Mononuclear cell (primary cell): ENCODE results near the gene NECTIN2. TPM values are rescaled to one million over a fixed set of nuclear protein-coding genes. Genes with fewer than 3 reads are reported as not detected.

Experiments used
- H3K27me3 ChIP-seq: 2 replicates; pipeline ENCODE4 v1.6.0; 2011; ENCODE audit warnings: low read length, control low read depth; ENCODE audit not compliant: insufficient read depth
- H3K4me1 ChIP-seq: 2 replicates; pipeline ENCODE4 v1.5.1; 2011; ENCODE audit warnings: mild to moderate bottlenecking, low read length, control low read depth; ENCODE audit not compliant: insufficient read depth
- H3K4me3 ChIP-seq: 2 replicates; pipeline ENCODE4 v1.5.1; 2011; ENCODE audit warnings: mild to moderate bottlenecking, low read length, moderate library complexity
- H3K9me3 ChIP-seq: 2 replicates; pipeline ENCODE4 v1.5.1; 2011; ENCODE audit warnings: low read depth, mild to moderate bottlenecking, control low read depth, low read length
- total RNA-seq: library from RNA; depleted of rRNA; stranded (reverse); fragments of >200 nt; gene quantifications from one replicate; pipeline ENCODE4 v1.2.3, GENCODE V29; 2012

NECTIN2 gene
- total RNA-seq, 1 donor, result 22.1 TPM

- Histone ChIP-seq H3K4me1 (peaks cover 6% of the 10 kb centered on the region), H3K27me3 (peaks cover 7% of the 10 kb centered on the region), H3K9me3 (no peaks in the 10 kb centered on the region), H3K4me3 (no peak overlapping the region)
These were observed 33.9 kb upstream of the NECTIN2 start for GRCh38 chr19:44812142-44812718.

DNA sequence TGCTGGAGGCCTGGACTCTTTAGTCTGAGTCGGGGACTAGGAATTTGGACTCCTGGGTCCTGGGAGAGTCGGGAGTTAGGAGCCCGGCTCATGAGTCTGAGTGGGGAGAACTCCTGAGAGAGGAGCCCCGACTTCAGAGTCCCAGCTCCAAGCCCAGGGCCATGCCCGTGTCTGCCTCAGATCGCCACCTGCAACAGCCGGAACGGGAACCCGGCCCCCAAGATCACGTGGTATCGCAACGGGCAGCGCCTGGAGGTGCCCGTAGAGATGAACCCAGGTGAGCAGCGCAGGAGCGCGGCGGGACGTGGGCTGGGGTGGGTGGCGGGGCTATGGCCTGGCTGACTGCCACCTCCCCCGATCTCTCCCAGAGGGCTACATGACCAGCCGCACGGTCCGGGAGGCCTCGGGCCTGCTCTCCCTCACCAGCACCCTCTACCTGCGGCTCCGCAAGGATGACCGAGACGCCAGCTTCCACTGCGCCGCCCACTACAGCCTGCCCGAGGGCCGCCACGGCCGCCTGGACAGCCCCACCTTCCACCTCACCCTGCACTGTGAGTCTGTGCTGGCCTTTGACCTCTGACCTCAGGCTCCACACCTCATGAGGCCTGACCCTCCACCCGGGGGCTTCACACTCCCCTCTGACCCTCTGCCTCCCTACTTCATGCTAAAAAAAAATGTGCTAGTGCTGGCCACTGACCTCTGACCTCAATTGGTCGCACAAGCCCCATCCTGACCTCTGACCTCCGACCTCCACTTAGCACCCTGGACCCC lies 32.8 kb upstream of the NECTIN2 start:
- Histone ChIP-seq H3K4me3 (no peak overlapping the region), H3K4me1 (peaks cover 6% of the 10 kb centered on the region), H3K9me3 (no peaks in the 10 kb centered on the region), H3K27me3 (peaks cover 7% of the 10 kb centered on the region)

GRCh38 chr19:44813841-44814470 lies 32.1 kb upstream of the NECTIN2 start:
- H3K9me3 ChIP-seq, result no peaks in the 10 kb centered on the region
- peaks cover 5% of the 10 kb centered on the region for H3K27me3 ChIP-seq
- peaks cover 6% of the 10 kb centered on the region for H3K4me1 ChIP-seq
- no peak overlapping the region for H3K4me3 ChIP-seq

GRCh38 chr19:44814517-44814916 lies 31.6 kb upstream of the NECTIN2 start:
- peaks cover under 1% of the 10 kb centered on the region for H3K27me3 ChIP-seq
- no peaks in the 10 kb centered on the region for H3K9me3 ChIP-seq
- H3K4me1 ChIP-seq, result peaks cover under 1% of the 10 kb centered on the region
- no peak overlapping the region for H3K4me3 ChIP-seq

DNA sequence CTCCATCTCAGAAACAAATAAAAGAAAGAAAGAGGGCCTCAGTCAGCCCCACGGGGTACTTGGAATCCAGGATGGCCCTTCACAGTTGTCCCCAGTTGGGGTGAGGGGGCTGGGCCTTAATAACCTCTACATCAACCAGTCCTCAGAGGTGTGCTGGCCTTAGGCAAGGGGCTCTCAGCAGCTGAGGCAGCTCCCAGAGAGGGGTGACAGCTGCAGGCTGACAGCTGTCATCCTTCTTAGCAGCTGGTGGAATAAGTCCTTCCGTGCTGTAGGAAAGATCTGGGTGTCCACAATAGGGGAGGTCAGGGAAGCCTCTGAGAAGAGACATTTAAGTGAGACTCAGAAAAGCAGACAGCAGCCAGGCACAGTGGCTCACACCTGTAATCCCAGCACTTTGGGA lies 29.8 kb upstream of the NECTIN2 start:
- H3K9me3 ChIP-seq, result no peaks in the 10 kb centered on the region

DNA sequence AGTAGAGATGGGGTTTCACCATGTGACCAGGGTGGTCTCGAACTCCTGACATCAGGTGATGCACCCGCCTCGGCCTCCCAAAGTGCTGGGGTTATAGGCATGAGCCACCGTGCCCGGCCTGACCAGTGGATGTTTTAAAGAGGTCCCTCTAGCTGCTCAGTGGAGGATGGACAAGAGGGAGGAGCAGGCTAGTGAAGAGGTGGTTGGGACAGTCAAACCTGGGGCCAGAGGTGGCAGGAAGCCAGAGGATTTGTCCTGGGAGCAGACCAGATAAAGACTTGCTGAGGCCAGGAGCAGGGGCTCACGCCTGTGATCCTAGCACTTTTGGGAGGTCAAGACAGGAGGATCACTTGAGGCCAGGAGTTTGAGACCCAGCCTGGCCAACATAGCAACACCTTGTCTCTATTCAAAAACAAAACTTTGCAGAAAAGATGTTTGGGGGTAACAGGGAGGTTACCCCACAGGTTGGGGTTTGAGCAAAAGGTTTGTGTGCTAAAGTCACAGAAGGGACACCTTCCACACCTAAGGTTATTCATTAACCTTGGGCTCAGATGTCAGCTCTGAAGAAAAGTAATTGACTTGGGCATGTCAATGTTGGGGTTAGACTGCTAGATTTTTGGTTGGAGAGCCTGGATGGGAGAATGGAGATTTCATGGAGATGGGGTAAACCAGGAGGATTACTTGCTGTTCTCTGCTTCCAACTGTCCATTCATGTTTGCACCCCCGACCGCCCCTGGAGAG lies 28.2 kb upstream of the NECTIN2 start:
- Histone ChIP-seq H3K9me3 (no peaks in the 10 kb centered on the region), H3K4me1 (no peaks in the 10 kb centered on the region), H3K4me3 (no peak overlapping the region), H3K27me3 (no peaks in the 10 kb centered on the region)

More for the DNA sequence above, 29.8 kb upstream of the NECTIN2 start:
- Histone ChIP-seq H3K4me1 (no peaks in the 10 kb centered on the region), H3K4me3 (no peak overlapping the region), H3K27me3 (no peaks in the 10 kb centered on the region)

DNA sequence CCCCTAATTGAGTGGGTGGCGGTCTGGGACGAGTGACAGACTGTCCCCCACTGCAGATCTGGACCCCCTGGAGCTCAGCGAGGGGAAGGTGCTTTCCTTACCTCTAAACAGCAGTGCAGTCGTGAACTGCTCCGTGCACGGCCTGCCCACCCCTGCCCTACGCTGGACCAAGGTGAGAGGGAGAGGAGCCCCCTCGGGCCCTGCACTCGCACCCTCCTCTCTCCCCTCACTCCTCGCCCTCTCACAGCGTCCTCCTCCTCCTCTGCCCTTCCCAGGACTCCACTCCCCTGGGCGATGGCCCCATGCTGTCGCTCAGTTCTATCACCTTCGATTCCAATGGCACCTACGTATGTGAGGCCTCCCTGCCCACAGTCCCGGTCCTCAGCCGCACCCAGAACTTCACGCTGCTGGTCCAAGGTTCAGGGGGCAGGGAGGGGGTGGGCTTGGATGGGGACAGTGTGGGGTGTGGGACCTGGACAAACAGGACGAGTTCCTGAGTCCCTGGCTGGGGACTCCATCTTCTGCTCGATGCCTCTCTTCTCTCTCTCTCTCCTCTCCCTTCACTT lies 27.5 kb upstream of the NECTIN2 start:
- H3K4me1 ChIP-seq, result no peaks in the 10 kb centered on the region
- H3K9me3 ChIP-seq, result no peaks in the 10 kb centered on the region
- no peaks in the 10 kb centered on the region for H3K27me3 ChIP-seq
- H3K4me3 ChIP-seq, result no peak overlapping the region

DNA sequence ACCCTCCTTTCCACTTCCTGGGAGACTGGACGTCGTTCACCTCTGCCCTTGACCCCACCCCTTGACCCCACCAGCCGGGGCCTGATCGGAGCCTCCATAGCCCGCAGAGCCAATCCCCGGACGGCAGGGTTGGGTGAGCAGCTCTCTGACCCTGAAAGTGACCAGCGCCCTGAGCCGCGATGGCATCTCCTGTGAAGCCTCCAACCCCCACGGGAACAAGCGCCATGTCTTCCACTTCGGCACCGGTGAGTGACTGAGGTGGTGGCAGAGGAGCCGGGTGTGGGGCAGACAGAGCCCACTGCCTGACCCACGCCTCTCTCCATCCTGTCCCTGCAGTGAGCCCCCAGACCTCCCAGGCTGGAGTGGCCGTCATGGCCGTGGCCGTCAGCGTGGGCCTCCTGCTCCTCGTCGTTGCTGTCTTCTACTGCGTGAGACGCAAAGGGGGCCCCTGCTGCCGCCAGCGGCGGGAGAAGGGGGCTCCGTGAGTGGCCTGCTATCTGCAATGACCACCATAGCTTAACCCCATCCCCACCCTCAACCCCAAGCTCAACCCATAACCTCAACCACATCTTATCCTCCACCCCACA lies 26.8 kb upstream of the NECTIN2 start:
- H3K4me1 ChIP-seq, result no peaks in the 10 kb centered on the region
- no peak overlapping the region for H3K4me3 ChIP-seq
- H3K9me3 ChIP-seq, result no peaks in the 10 kb centered on the region
- H3K27me3 ChIP-seq, result no peaks in the 10 kb centered on the region

- no peaks in the 10 kb centered on the region for H3K4me1 ChIP-seq
- H3K27me3 ChIP-seq, result no peaks in the 10 kb centered on the region
- no peak overlapping the region for H3K4me3 ChIP-seq
- H3K9me3 ChIP-seq, result no peaks in the 10 kb centered on the region
These were observed 25.2 kb upstream of the NECTIN2 start for GRCh38 chr19:44820648-44821609.

- H3K4me1 ChIP-seq, result no peaks in the 10 kb centered on the region
- H3K4me3 ChIP-seq, result no peak overlapping the region
- H3K9me3 ChIP-seq, result no peaks in the 10 kb centered on the region
- H3K27me3 ChIP-seq, result no peaks in the 10 kb centered on the region
These were observed 23.9 kb upstream of the NECTIN2 start for GRCh38 chr19:44822177-44822576.

GRCh38 chr19:44822670-44823372 lies 23.3 kb upstream of the NECTIN2 start:
- Histone ChIP-seq H3K27me3 (no peaks in the 10 kb centered on the region), H3K4me1 (no peaks in the 10 kb centered on the region), H3K4me3 (no peak overlapping the region), H3K9me3 (no peaks in the 10 kb centered on the region)

GRCh38 chr19:44823373-44823698 lies 22.8 kb upstream of the NECTIN2 start:
- no peaks in the 10 kb centered on the region for H3K4me1 ChIP-seq
- H3K4me3 ChIP-seq, result no peak overlapping the region
- no peaks in the 10 kb centered on the region for H3K9me3 ChIP-seq
- H3K27me3 ChIP-seq, result no peaks in the 10 kb centered on the region

- Histone ChIP-seq H3K4me1 (no peaks in the 10 kb centered on the region), H3K27me3 (no peaks in the 10 kb centered on the region), H3K4me3 (no peak overlapping the region), H3K9me3 (no peaks in the 10 kb centered on the region)
These were observed 21.3 kb upstream of the NECTIN2 start for GRCh38 chr19:44824761-44825160.
